Measurements from ENCODE around the gene MYO6.
"Not testable (repeated sequence)": the region's sequence is repeated elsewhere in the genome, so short reads cannot be mapped to it uniquely, and the experiment has no call there.

The MYO6 gene

GRCh38 chr6:75748743-75749538 lies at the start of gene MYO6:
Gene MYO6, plus strand, starts transcription at chr6:75749239. Its CDS starts 68,309 bp downstream, at chr6:75817548.
- in situ Hi-C loops (cut with HindIII; ENCODE audit: low pct_ligation_motif_present, low pct_unique_long_range_greater_than_20kb, low sequenced_read_pairs), result no loop called here
- peak; percentile 61 for DNase-seq

GRCh38 chr6:75708334-75708733 lies 40.7 kb upstream of the MYO6 start:
- in situ Hi-C loops (cut with HindIII; ENCODE audit: low pct_ligation_motif_present, low pct_unique_long_range_greater_than_20kb, low sequenced_read_pairs); DNase-seq: not testable (repeated sequence)

- in situ Hi-C loops (cut with HindIII; ENCODE audit: low pct_ligation_motif_present, low pct_unique_long_range_greater_than_20kb, low sequenced_read_pairs), result no loop called here
Measured at GRCh38 chr6:75711173-75711572, 37.9 kb upstream of the MYO6 start.

GRCh38 chr6:75719133-75719532 lies 29.9 kb upstream of the MYO6 start:
- DNase-seq, result no peak
- in situ Hi-C loops (cut with HindIII; ENCODE audit: low pct_ligation_motif_present, low pct_unique_long_range_greater_than_20kb, low sequenced_read_pairs), result no loop called here

More at GRCh38 chr6:75711173-75711572, 37.9 kb upstream of the MYO6 start:
- DNase-seq, result no peak

GRCh38 chr6:75723382-75723781 lies 25.7 kb upstream of the MYO6 start:
- DNase-seq, result no peak

GRCh38 chr6:75727206-75727605 lies 21.8 kb upstream of the MYO6 start:
- no peak for DNase-seq
- in situ Hi-C loops (cut with HindIII; ENCODE audit: low pct_ligation_motif_present, low pct_unique_long_range_greater_than_20kb, low sequenced_read_pairs), result no loop called here

More at GRCh38 chr6:75723382-75723781, 25.7 kb upstream of the MYO6 start:
- in situ Hi-C loops (cut with HindIII; ENCODE audit: low pct_ligation_motif_present, low pct_unique_long_range_greater_than_20kb, low sequenced_read_pairs), result no loop called here

- in situ Hi-C loops (cut with HindIII; ENCODE audit: low pct_ligation_motif_present, low pct_unique_long_range_greater_than_20kb, low sequenced_read_pairs), result not testable (repeated sequence)
Measured at GRCh38 chr6:75731029-75731428, 18.0 kb upstream of the MYO6 start.

GRCh38 chr6:75735491-75736186 lies 13.4 kb upstream of the MYO6 start:
- peak; percentile 48 for DNase-seq
- in situ Hi-C loops (cut with HindIII; ENCODE audit: low pct_ligation_motif_present, low pct_unique_long_range_greater_than_20kb, low sequenced_read_pairs), result no loop called here

More at GRCh38 chr6:75731029-75731428, 18.0 kb upstream of the MYO6 start:
- DNase-seq, result not testable (repeated sequence)

- no peak for DNase-seq
- in situ Hi-C loops (cut with HindIII; ENCODE audit: low pct_ligation_motif_present, low pct_unique_long_range_greater_than_20kb, low sequenced_read_pairs), result no loop called here
Measured at GRCh38 chr6:75743971-75744370, 5.1 kb upstream of the MYO6 start.

- in situ Hi-C loops (cut with HindIII; ENCODE audit: low pct_ligation_motif_present, low pct_unique_long_range_greater_than_20kb, low sequenced_read_pairs), result no loop called here
- DNase-seq, result no peak
Measured at GRCh38 chr6:75745404-75745803, 3.6 kb upstream of the MYO6 start.

GRCh38 chr6:75746221-75746620 lies 2.8 kb upstream of the MYO6 start:
- no peak for DNase-seq
- in situ Hi-C loops (cut with HindIII; ENCODE audit: low pct_ligation_motif_present, low pct_unique_long_range_greater_than_20kb, low sequenced_read_pairs), result no loop called here

GRCh38 chr6:75747152-75747992 lies 1.7 kb upstream of the MYO6 start:
- no peak for DNase-seq
- in situ Hi-C loops (cut with HindIII; ENCODE audit: low pct_ligation_motif_present, low pct_unique_long_range_greater_than_20kb, low sequenced_read_pairs), result no loop called here

GRCh38 chr6:75748003-75748742 lies 866 bp upstream of the MYO6 start:
- in situ Hi-C loops (cut with HindIII; ENCODE audit: low pct_ligation_motif_present, low pct_unique_long_range_greater_than_20kb, low sequenced_read_pairs), result no loop called here
- no peak for DNase-seq

- in situ Hi-C loops (cut with HindIII; ENCODE audit: low pct_ligation_motif_present, low pct_unique_long_range_greater_than_20kb, low sequenced_read_pairs), result no loop called here
Measured at GRCh38 chr6:75751443-75751842, 2.4 kb downstream of the MYO6 start.

GRCh38 chr6:75752365-75752764 lies 3.3 kb downstream of the MYO6 start:
- in situ Hi-C loops (cut with HindIII; ENCODE audit: low pct_ligation_motif_present, low pct_unique_long_range_greater_than_20kb, low sequenced_read_pairs), result no loop called here
- peak; percentile 46 for DNase-seq

More at GRCh38 chr6:75751443-75751842, 2.4 kb downstream of the MYO6 start:
- no peak for DNase-seq

- in situ Hi-C loops (cut with HindIII; ENCODE audit: low pct_ligation_motif_present, low pct_unique_long_range_greater_than_20kb, low sequenced_read_pairs), result no loop called here
Measured at GRCh38 chr6:75755704-75756103, 6.7 kb downstream of the MYO6 start.

GRCh38 chr6:75757295-75757694 lies 8.3 kb downstream of the MYO6 start:
- in situ Hi-C loops (cut with HindIII; ENCODE audit: low pct_ligation_motif_present, low pct_unique_long_range_greater_than_20kb, low sequenced_read_pairs), result no loop called here
- no peak for DNase-seq

More at GRCh38 chr6:75755704-75756103, 6.7 kb downstream of the MYO6 start:
- no peak for DNase-seq

- no peak for DNase-seq
- in situ Hi-C loops (cut with HindIII; ENCODE audit: low pct_ligation_motif_present, low pct_unique_long_range_greater_than_20kb, low sequenced_read_pairs), result no loop called here
Measured at GRCh38 chr6:75758061-75758460, 9.0 kb downstream of the MYO6 start.

All from ACHN (cell line).